Measurements from ENCODE around the gene COL1A2.

COL1A2 gene

GRCh38 chr7:94366163-94366562 is 28.5 kb upstream of the COL1A2 start:
- no peaks in the 10 kb centered on the region for H3K79me2 ChIP-seq (ENCODE audit: low read length)
- H3F3A ChIP-seq (ENCODE audit: insufficient read depth, low read length): no peaks in the 10 kb centered on the region

GRCh38 chr7:94366832-94367231 is 27.9 kb upstream of the COL1A2 start:
- Histone ChIP-seq H4K20me1 (ENCODE audit: insufficient read depth, low read length) (no peaks in the 10 kb centered on the region), H3K4me2 (ENCODE audit: low read depth, low read length) (no peak overlapping the region), H3K9me3 (replicated peaks; ENCODE audit: insufficient read depth, low read length) (no peaks in the 10 kb centered on the region), H3K9ac (ENCODE audit: low read length) (no peak overlapping the region), H3K27ac (ENCODE audit: low read length) (no peak overlapping the region), H3K27me3 (replicated peaks; ENCODE audit: insufficient read depth, low read length) (no peaks in the 10 kb centered on the region), H3K4me1 (ENCODE audit: low read length) (no peaks in the 10 kb centered on the region), H2AFZ (ENCODE audit: low read length) (no peak overlapping the region), H3K79me2 (ENCODE audit: low read length) (no peaks in the 10 kb centered on the region), H3K4me3 (ENCODE audit: low read length) (no peak overlapping the region), H3K9me2 (replicated peaks; ENCODE audit: insufficient read depth, low read length) (no peaks in the 10 kb centered on the region), H3K36me3 (replicated peaks; ENCODE audit: insufficient read depth, low read length) (no peaks in the 10 kb centered on the region), H3F3A (ENCODE audit: insufficient read depth, low read length) (no peaks in the 10 kb centered on the region)
- no peak for DNase-seq
- TF ChIP-seq CTCF (IDR thresholded peaks at IDR 0.05; ENCODE audit: low read length): no peak
- TF ChIP-seq EZH2phosphoT487 (IDR thresholded peaks at IDR 0.05; ENCODE audit: low read length): no peak

More at GRCh38 chr7:94366163-94366562, 28.5 kb upstream of the COL1A2 start:
- no peaks in the 10 kb centered on the region for H4K20me1 ChIP-seq (ENCODE audit: insufficient read depth, low read length)
- no peaks in the 10 kb centered on the region for H3K9me2 ChIP-seq (replicated peaks; ENCODE audit: insufficient read depth, low read length)
- H3K4me1 ChIP-seq (ENCODE audit: low read length): no peaks in the 10 kb centered on the region
- no peaks in the 10 kb centered on the region for H3K36me3 ChIP-seq (replicated peaks; ENCODE audit: insufficient read depth, low read length)
- DNase-seq: no peak
- no peak for TF ChIP-seq CTCF (IDR thresholded peaks at IDR 0.05; ENCODE audit: low read length)
- no peak for TF ChIP-seq EZH2 (optimal IDR thresholded peaks at IDR 0.05; ENCODE audit: low read depth, low read length)
- TF ChIP-seq EZH2phosphoT487 (IDR thresholded peaks at IDR 0.05; ENCODE audit: low read length): no peak
- H3K4me3 ChIP-seq (ENCODE audit: low read length): no peak overlapping the region
- H3K4me2 ChIP-seq (ENCODE audit: low read depth, low read length): no peak overlapping the region
- H3K27me3 ChIP-seq (replicated peaks; ENCODE audit: insufficient read depth, low read length): no peaks in the 10 kb centered on the region
- no peaks in the 10 kb centered on the region for H3K9me3 ChIP-seq (replicated peaks; ENCODE audit: insufficient read depth, low read length)
- no peak overlapping the region for H3K27ac ChIP-seq (ENCODE audit: low read length)
- no peak overlapping the region for H2AFZ ChIP-seq (ENCODE audit: low read length)
- no peak overlapping the region for H3K9ac ChIP-seq (ENCODE audit: low read length)

GRCh38 chr7:94367949-94368348 is 26.7 kb upstream of the COL1A2 start:
- DNase-seq: no peak
- Histone ChIP-seq H3K4me3 (ENCODE audit: low read length) (no peak overlapping the region), H3K9ac (ENCODE audit: low read length) (no peak overlapping the region)

More at GRCh38 chr7:94367949-94368348, 26.7 kb upstream of the COL1A2 start:
- no peaks in the 10 kb centered on the region for H3K9me3 ChIP-seq (replicated peaks; ENCODE audit: insufficient read depth, low read length)
- no peaks in the 10 kb centered on the region for H3K27me3 ChIP-seq (replicated peaks; ENCODE audit: insufficient read depth, low read length)
- H3F3A ChIP-seq (ENCODE audit: insufficient read depth, low read length): no peaks in the 10 kb centered on the region
- H2AFZ ChIP-seq (ENCODE audit: low read length): no peak overlapping the region
- H3K4me1 ChIP-seq (ENCODE audit: low read length): no peaks in the 10 kb centered on the region
- no peaks in the 10 kb centered on the region for H3K79me2 ChIP-seq (ENCODE audit: low read length)
- H3K36me3 ChIP-seq (replicated peaks; ENCODE audit: insufficient read depth, low read length): no peaks in the 10 kb centered on the region
- H3K4me2 ChIP-seq (ENCODE audit: low read depth, low read length): no peak overlapping the region
- TF ChIP-seq EZH2phosphoT487 (IDR thresholded peaks at IDR 0.05; ENCODE audit: low read length) (no peak), CTCF (IDR thresholded peaks at IDR 0.05; ENCODE audit: low read length) (no peak), EZH2 (optimal IDR thresholded peaks at IDR 0.05; ENCODE audit: low read depth, low read length) (no peak)
- H4K20me1 ChIP-seq (ENCODE audit: insufficient read depth, low read length): no peaks in the 10 kb centered on the region
- H3K9me2 ChIP-seq (replicated peaks; ENCODE audit: insufficient read depth, low read length): no peaks in the 10 kb centered on the region
- no peak overlapping the region for H3K27ac ChIP-seq (ENCODE audit: low read length)

All from MM.1S (cell line).